HL-60 (cell line): ENCODE measurements around the gene SLC7A10.

Experiments used
- DNase-seq, 2 experiments: peaks; one replicate each; pipeline ENCODE4 v3.0.0-alpha.2; 2010 to 2020; ENCODE audit warnings: low read depth in 1 of 2, low spot score in 1 of 2
- H3K27ac ChIP-seq: fragments of 250-450 bp; sonication (Bioruptor Pico); replicated peaks from 2 replicates; pipeline ENCODE4 v1.5.1; 2020; ENCODE audit warnings: mild to moderate bottlenecking, moderate library complexity
- H3K27me3 ChIP-seq: fragments of 250-450 bp; sonication (Bioruptor Pico); 2 replicates; pipeline ENCODE4 v1.5.1; 2021; ENCODE audit warnings: mild to moderate bottlenecking, moderate library complexity; ENCODE audit not compliant: insufficient read depth, poor library complexity, severe bottlenecking
- H3K4me3 ChIP-seq: replicated peaks from 2 replicates; pipeline ENCODE4 v1.5.1; 2011; ENCODE audit warnings: mild to moderate bottlenecking, control low read depth, low read length; ENCODE audit not compliant: insufficient read depth
- GABPA ChIP-seq: IDR thresholded peaks from 2 replicates; pipeline ENCODE4 v1.6.1; 2012; ENCODE audit warnings: low read depth
- POLR2AphosphoS5 ChIP-seq: IDR thresholded peaks from 2 replicates; pipeline ENCODE4 v1.6.1; 2012; ENCODE audit warnings: low read depth
- SPI1 ChIP-seq: IDR thresholded peaks from 2 replicates; pipeline ENCODE4 v1.6.1; 2012; ENCODE audit warnings: low read depth, mild to moderate bottlenecking, borderline replicate concordance
- TF ChIP-seq, protein P1 (sequence below): IDR thresholded peaks from one replicate; pipeline ENCODE4 v1.5.1; 2011; ENCODE audit warnings: low read length, control low read depth, inconsistent platforms; ENCODE audit not compliant: insufficient read depth
- TF ChIP-seq, protein P2 (sequence below): IDR thresholded peaks from 2 replicates; pipeline ENCODE4 v1.6.1; 2012; ENCODE audit warnings: low read depth; ENCODE audit not compliant: insufficient replicate concordance

Gene SLC7A10

DNA sequence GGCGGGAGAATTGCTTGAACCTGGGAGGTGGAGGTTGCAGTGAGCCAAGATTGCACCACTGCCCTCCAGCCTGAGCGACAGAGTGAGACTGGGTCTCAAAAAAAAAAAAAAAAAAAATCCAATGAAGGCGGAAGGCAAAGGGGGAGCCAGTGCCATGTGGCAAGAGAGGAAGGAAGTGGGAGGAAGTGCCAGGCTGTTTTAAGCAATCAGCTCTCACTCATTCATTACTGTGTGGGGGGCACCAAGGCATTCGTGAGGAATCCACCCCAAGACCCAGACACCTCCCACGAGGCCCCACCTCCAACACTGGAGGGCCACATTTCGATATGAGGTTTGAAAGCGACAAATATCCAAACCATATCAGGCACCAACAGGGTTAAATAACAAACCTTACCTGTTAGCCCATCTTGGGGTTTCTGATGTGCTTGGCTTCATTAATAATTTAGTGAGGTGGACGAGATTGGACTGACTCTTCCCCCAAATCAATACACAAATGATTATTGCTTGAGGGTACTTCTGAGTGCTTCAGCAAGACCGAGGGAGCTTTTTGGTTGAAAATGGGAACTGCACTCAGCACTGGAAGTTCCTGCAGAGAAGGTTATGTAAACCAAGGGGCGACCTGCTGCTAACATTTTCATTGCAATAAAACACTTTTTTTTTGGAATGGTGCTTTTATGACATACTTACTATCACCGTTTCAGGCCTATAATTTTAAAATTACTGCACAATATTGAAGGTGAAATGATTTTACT lies 39.0 kb downstream of the SLC7A10 start:
- no peak overlapping the region; the same call in 1 of the 2 replicates for H3K4me3 ChIP-seq
- TF ChIP-seq SPI1 (peak; percentile 90), POLR2AphosphoS5 (peak; percentile 60), GABPA (0 out of 2 replicates have a peak, but pooled peaks have one; percentile 39)
- TF ChIP-seq, protein P1, sequence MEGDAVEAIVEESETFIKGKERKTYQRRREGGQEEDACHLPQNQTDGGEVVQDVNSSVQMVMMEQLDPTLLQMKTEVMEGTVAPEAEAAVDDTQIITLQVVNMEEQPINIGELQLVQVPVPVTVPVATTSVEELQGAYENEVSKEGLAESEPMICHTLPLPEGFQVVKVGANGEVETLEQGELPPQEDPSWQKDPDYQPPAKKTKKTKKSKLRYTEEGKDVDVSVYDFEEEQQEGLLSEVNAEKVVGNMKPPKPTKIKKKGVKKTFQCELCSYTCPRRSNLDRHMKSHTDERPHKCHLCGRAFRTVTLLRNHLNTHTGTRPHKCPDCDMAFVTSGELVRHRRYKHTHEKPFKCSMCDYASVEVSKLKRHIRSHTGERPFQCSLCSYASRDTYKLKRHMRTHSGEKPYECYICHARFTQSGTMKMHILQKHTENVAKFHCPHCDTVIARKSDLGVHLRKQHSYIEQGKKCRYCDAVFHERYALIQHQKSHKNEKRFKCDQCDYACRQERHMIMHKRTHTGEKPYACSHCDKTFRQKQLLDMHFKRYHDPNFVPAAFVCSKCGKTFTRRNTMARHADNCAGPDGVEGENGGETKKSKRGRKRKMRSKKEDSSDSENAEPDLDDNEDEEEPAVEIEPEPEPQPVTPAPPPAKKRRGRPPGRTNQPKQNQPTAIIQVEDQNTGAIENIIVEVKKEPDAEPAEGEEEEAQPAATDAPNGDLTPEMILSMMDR, result no peak
- TF ChIP-seq, protein P2, sequence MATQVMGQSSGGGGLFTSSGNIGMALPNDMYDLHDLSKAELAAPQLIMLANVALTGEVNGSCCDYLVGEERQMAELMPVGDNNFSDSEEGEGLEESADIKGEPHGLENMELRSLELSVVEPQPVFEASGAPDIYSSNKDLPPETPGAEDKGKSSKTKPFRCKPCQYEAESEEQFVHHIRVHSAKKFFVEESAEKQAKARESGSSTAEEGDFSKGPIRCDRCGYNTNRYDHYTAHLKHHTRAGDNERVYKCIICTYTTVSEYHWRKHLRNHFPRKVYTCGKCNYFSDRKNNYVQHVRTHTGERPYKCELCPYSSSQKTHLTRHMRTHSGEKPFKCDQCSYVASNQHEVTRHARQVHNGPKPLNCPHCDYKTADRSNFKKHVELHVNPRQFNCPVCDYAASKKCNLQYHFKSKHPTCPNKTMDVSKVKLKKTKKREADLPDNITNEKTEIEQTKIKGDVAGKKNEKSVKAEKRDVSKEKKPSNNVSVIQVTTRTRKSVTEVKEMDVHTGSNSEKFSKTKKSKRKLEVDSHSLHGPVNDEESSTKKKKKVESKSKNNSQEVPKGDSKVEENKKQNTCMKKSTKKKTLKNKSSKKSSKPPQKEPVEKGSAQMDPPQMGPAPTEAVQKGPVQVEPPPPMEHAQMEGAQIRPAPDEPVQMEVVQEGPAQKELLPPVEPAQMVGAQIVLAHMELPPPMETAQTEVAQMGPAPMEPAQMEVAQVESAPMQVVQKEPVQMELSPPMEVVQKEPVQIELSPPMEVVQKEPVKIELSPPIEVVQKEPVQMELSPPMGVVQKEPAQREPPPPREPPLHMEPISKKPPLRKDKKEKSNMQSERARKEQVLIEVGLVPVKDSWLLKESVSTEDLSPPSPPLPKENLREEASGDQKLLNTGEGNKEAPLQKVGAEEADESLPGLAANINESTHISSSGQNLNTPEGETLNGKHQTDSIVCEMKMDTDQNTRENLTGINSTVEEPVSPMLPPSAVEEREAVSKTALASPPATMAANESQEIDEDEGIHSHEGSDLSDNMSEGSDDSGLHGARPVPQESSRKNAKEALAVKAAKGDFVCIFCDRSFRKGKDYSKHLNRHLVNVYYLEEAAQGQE, result no peak
- peak overlapping the region; percentile 75 for H3K27ac ChIP-seq
- H3K27me3 ChIP-seq, result no peaks in the 10 kb centered on the region
- DNase-seq, result peak; percentile 80 to 85

DNA sequence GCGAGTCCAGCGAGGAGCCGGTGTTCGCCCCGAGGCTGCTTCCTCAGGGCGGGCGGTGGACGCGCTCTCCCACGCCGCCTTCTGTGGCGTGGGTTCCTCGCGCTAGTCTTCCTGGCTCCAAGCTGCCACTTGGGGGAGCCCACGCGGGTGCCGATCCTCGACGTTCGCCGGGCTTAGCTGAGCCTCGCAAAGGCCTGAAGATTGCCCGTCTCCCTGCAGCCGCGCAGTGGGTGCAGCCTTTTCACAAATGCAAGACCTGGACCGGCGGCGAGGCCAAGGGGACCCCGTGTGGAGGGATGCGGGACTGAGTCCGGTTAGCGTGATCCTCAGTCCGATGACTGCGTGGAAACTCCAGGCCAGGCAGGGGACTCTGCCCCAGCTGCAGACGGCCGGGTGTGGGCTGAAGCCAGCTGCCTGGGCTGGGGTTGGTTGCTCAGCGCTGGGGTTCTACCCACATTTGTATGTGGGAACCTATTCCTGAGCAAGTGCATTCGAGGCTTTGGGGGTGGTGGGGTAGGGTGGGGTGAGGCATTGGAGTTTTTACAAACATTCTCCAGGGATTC lies 48.2 kb downstream of the SLC7A10 start:
- peak in 1 of 2 experiments; percentile 80 for DNase-seq

DNA sequence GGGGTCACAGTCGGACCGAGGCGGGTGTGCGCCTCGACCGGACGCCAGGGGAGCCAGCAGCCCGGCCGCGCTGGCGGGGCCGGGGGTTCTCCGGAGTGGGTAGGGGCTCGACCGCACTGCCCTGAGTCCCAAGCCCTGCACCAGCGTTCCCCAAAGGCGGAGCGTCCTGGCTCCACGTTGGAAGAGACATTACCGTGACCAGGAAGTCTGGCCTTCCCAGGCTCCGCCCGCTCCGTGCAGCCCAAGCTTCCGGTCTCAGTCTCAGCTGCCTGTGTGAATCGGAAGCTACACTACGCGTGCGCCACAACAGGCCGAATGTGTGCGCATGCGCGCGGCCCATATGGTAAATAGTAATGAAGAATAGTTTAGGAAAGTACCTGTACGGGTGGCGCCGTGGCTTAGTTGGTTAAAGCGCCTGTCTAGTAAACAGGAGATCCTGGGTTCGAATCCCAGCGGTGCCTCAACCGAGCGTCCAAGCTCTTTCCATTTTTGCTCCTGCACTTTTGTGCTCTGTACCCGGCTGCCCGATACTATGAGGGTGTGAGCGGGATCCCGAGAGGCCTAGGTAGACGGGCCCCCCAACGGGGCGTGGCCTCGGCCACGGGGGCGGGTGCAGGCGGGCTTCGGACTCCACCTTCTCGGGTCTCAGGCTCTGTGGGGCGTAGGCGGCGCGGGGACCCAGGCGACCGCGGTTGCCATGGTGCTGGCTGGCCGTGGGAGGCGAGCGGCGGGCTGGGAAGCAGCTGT lies 48.8 kb downstream of the SLC7A10 start:
- TF ChIP-seq GABPA, result peak; percentile 66
- peak; percentile 88 for TF ChIP-seq POLR2AphosphoS5
- TF ChIP-seq, protein P1, result no peak
- TF ChIP-seq, protein P2, result no peak
- no peak for TF ChIP-seq SPI1
- Histone ChIP-seq H3K4me3 (peak overlapping the region; percentile 61), H3K27me3 (no peaks in the 10 kb centered on the region), H3K27ac (peak overlapping the region; percentile 92)
- DNase-seq, result peak; percentile 98 to 99

More for the DNA sequence above, 48.2 kb downstream of the SLC7A10 start:
- no peaks in the 10 kb centered on the region for H3K27me3 ChIP-seq
- peak overlapping the region; percentile 54 for H3K4me3 ChIP-seq
- TF ChIP-seq GABPA, result no peak
- no peak for TF ChIP-seq SPI1
- no peak for TF ChIP-seq POLR2AphosphoS5
- TF ChIP-seq, protein P2, result no peak
- TF ChIP-seq, protein P1, result no peak
- H3K27ac ChIP-seq, result peak overlapping the region; percentile 92
